ENCODE data around the gene JAML.

Gene JAML

DNA sequence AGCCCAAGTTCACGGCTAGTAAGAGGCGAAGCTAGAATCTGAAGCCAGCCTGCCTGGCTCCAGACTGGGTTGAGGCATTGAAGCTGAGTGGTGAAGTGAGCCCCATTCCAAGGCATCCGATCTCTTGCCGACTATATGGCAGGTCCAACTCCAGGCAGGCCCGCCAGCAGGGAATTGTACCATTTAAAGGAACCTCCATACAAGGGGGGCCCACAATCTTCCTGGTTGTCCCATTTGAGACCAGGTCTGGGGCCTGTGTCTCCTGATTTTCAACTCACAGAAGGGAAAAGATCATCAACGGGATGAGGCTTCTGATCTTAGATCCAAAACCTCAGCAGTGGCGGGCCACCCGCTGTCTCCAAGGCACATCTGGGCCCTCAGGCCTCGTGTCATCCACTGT is 52.5 kb downstream of the JAML start:
- Histone ChIP-seq H3K4me3 (ENCODE audit: insufficient read depth in 1 of 2, low read depth in 1 of 2, low read length in 2 of 2) (no peak overlapping the region), H3K27me3 (ENCODE audit: control insufficient read depth in 1 of 2, insufficient read depth in 1 of 2, low read length in 2 of 2) (peaks cover 91 to 94% of the 10 kb centered on the region in 2 experiments), H3K27ac (ENCODE audit: low read length, poor library complexity, severe bottlenecking) (no peak overlapping the region), H2BK5ac (ENCODE audit: low read depth, low read length, poor library complexity, severe bottlenecking) (no peak overlapping the region), H3K18ac (ENCODE audit: low read depth in 1 of 2, low read length in 2 of 2) (no peak overlapping the region), H3K23ac (ENCODE audit: low read length in 2 of 2) (no peak overlapping the region), H3K9me3 (ENCODE audit: control insufficient read depth, low read length) (no peaks in the 10 kb centered on the region), H3K14ac (ENCODE audit: low read length in 2 of 2) (no peak overlapping the region), H4K8ac (ENCODE audit: low read length) (no peak overlapping the region), H2BK15ac (ENCODE audit: low read depth, poor library complexity, severe bottlenecking) (no peak overlapping the region), H2BK12ac (ENCODE audit: low read length in 2 of 2) (no peak overlapping the region), H3K4me1 (ENCODE audit: control insufficient read depth, insufficient read depth, low read depth, low read length) (peaks cover 9% of the 10 kb centered on the region), H3K79me1 (replicated peaks; ENCODE audit: low read length, poor library complexity, severe bottlenecking) (no peaks in the 10 kb centered on the region), H3K4ac (ENCODE audit: low read depth in 1 of 2, low read length in 2 of 2) (no peak overlapping the region), H3K9ac (ENCODE audit: low read length) (no peak overlapping the region), H3K36me3 (ENCODE audit: control insufficient read depth in 1 of 2, insufficient read depth in 2 of 2, low read depth in 1 of 2, low read length in 2 of 2) (no peaks in the 10 kb centered on the region), H2AFZ (ENCODE audit: low read depth, low read length) (no peak overlapping the region), H3K4me2 (ENCODE audit: low read length, poor library complexity, severe bottlenecking) (no peak overlapping the region), H2AK5ac (ENCODE audit: low read length, severe bottlenecking) (no peak overlapping the region), H2BK120ac (ENCODE audit: low read depth, low read length) (no peak overlapping the region), H4K91ac (ENCODE audit: low read length) (no peak overlapping the region)
- no peak for DNase-seq
- WGBS: 80% methylated on average over 9 of the region's 9 CpGs

DNA sequence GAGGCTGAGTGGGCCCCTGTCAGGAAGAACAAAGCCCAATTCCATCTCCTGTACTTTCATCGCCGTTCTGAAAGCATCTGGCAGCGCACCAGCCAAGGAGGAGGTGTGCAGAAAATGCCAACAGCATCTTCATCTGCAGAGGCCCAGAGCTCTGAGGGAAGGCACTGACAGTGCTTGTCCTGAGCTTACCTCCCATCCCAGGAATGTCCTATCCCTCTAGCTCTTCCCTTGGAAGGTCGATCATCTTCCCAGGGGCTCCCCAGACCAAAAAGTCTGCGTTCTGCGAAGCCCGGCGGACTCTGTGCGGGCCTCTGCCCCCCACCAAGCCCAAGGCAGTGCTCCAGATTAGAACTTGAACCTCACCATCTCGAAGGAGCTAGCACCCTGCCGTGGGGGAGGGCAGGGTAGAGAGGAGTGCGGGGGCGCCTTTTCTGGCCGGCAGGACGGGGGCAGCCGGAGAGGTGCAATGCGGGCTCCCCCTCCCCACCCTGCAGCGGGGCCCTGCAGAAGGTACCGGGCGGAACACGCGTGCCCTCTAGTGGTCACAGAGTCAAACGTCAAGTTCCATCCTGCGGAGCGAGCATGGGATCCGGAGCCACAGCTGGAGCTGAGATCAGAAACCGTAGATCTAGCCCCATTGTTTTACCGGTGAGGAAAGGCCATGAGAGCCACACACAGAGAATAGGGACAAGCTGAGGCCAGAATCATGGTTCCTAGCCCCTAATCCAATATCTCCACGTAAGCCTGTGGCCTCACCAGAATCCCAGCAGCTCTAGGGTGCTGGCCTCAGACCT is 53.3 kb downstream of the JAML start:
- H3K36me3 ChIP-seq (ENCODE audit: control insufficient read depth in 1 of 2, insufficient read depth in 2 of 2, low read depth in 1 of 2, low read length in 2 of 2): no peaks in the 10 kb centered on the region
- DNase-seq: peak; percentile 53
- no peak overlapping the region for H2BK120ac ChIP-seq (ENCODE audit: low read depth, low read length)
- 3% methylated on average over 28 of the region's 29 CpGs for WGBS
- no peak overlapping the region for H4K91ac ChIP-seq (ENCODE audit: low read length)
- no peak overlapping the region for H3K4ac ChIP-seq (ENCODE audit: low read depth in 1 of 2, low read length in 2 of 2)
- H2BK15ac ChIP-seq (ENCODE audit: low read depth, poor library complexity, severe bottlenecking): no peak overlapping the region
- no peaks in the 10 kb centered on the region for H3K79me1 ChIP-seq (replicated peaks; ENCODE audit: low read length, poor library complexity, severe bottlenecking)
- no peak overlapping the region for H3K14ac ChIP-seq (ENCODE audit: low read length in 2 of 2)
- H3K4me2 ChIP-seq (ENCODE audit: low read length, poor library complexity, severe bottlenecking): no peak overlapping the region
- no peak overlapping the region for H2AFZ ChIP-seq (ENCODE audit: low read depth, low read length)
- H3K27me3 ChIP-seq (ENCODE audit: control insufficient read depth in 1 of 2, insufficient read depth in 1 of 2, low read length in 2 of 2): peaks cover 90 to 92% of the 10 kb centered on the region in 2 experiments
- H2BK5ac ChIP-seq (ENCODE audit: low read depth, low read length, poor library complexity, severe bottlenecking): no peak overlapping the region
- no peak overlapping the region for H3K27ac ChIP-seq (ENCODE audit: low read length, poor library complexity, severe bottlenecking)
- no peak overlapping the region for H2AK5ac ChIP-seq (ENCODE audit: low read length, severe bottlenecking)
- no peak overlapping the region for H3K9ac ChIP-seq (ENCODE audit: low read length)
- no peak overlapping the region for H4K8ac ChIP-seq (ENCODE audit: low read length)
- H2BK12ac ChIP-seq (ENCODE audit: low read length in 2 of 2): no peak overlapping the region
- no peaks in the 10 kb centered on the region for H3K9me3 ChIP-seq (ENCODE audit: control insufficient read depth, low read length)
- peaks cover 9% of the 10 kb centered on the region for H3K4me1 ChIP-seq (ENCODE audit: control insufficient read depth, insufficient read depth, low read depth, low read length)
- H3K18ac ChIP-seq (ENCODE audit: low read depth in 1 of 2, low read length in 2 of 2): no peak overlapping the region
- no peak overlapping the region for H3K4me3 ChIP-seq (ENCODE audit: insufficient read depth in 1 of 2, low read depth in 1 of 2, low read length in 2 of 2)
- no peak overlapping the region for H3K23ac ChIP-seq (ENCODE audit: low read length in 2 of 2)

- Histone ChIP-seq H3K14ac (ENCODE audit: low read length in 2 of 2) (no peak overlapping the region), H3K23ac (ENCODE audit: low read length in 2 of 2) (no peak overlapping the region), H3K27me3 (ENCODE audit: control insufficient read depth in 1 of 2, insufficient read depth in 1 of 2, low read length in 2 of 2) (peaks cover 87 to 88% of the 10 kb centered on the region in 2 experiments), H3K9ac (ENCODE audit: low read length) (no peak overlapping the region), H2BK120ac (ENCODE audit: low read depth, low read length) (no peak overlapping the region), H3K18ac (ENCODE audit: low read depth in 1 of 2, low read length in 2 of 2) (no peak overlapping the region), H2AFZ (ENCODE audit: low read depth, low read length) (no peak overlapping the region), H3K4me3 (ENCODE audit: insufficient read depth in 1 of 2, low read depth in 1 of 2, low read length in 2 of 2) (no peak overlapping the region), H3K9me3 (ENCODE audit: control insufficient read depth, low read length) (no peaks in the 10 kb centered on the region), H3K4ac (ENCODE audit: low read depth in 1 of 2, low read length in 2 of 2) (no peak overlapping the region), H2BK12ac (ENCODE audit: low read length in 2 of 2) (no peak overlapping the region), H3K36me3 (ENCODE audit: control insufficient read depth in 1 of 2, insufficient read depth in 2 of 2, low read depth in 1 of 2, low read length in 2 of 2) (no peaks in the 10 kb centered on the region), H3K4me1 (ENCODE audit: control insufficient read depth, insufficient read depth, low read depth, low read length) (peaks cover 10% of the 10 kb centered on the region), H2BK15ac (ENCODE audit: low read depth, poor library complexity, severe bottlenecking) (no peak overlapping the region), H3K79me1 (replicated peaks; ENCODE audit: low read length, poor library complexity, severe bottlenecking) (no peaks in the 10 kb centered on the region), H2BK5ac (ENCODE audit: low read depth, low read length, poor library complexity, severe bottlenecking) (no peak overlapping the region), H3K27ac (ENCODE audit: low read length, poor library complexity, severe bottlenecking) (no peak overlapping the region), H4K8ac (ENCODE audit: low read length) (no peak overlapping the region), H4K91ac (ENCODE audit: low read length) (no peak overlapping the region), H3K4me2 (ENCODE audit: low read length, poor library complexity, severe bottlenecking) (no peak overlapping the region), H2AK5ac (ENCODE audit: low read length, severe bottlenecking) (no peak overlapping the region)
- no peak for DNase-seq
- WGBS: 17% methylated on average over 8 of the region's 8 CpGs
Observed at GRCh38 chr11:118170882-118171268, 53.9 kb downstream of the JAML start.

DNA sequence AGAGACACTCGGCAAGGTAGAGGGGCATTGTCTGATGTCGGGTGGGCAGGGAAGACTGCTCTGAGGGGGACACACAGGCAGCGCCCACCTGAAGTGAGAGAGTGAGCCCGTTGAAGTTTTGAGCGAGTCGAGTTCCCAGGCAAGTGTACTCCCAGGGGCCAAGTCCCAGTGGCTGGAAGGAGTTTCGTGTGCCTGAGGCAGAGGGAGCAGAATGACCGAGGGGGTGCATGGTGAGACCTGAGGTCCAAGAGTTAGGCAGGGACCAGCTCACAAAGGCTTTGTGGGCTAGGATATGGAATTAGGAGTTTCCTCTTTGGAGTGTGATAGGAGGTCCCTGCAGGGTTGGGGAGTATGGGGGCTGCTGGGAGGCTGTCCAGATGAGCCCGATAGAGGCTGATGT is 54.6 kb downstream of the JAML start:
- no peak overlapping the region for H3K27ac ChIP-seq (ENCODE audit: low read length, poor library complexity, severe bottlenecking)
- H3K14ac ChIP-seq (ENCODE audit: low read length in 2 of 2): no peak overlapping the region
- no peak overlapping the region for H4K8ac ChIP-seq (ENCODE audit: low read length)
- 61% methylated on average over 9 of the region's 9 CpGs for WGBS
- no peak overlapping the region for H3K18ac ChIP-seq (ENCODE audit: low read depth in 1 of 2, low read length in 2 of 2)
- H2BK15ac ChIP-seq (ENCODE audit: low read depth, poor library complexity, severe bottlenecking): no peak overlapping the region
- H3K4me3 ChIP-seq (ENCODE audit: insufficient read depth in 1 of 2, low read depth in 1 of 2, low read length in 2 of 2): no peak overlapping the region
- peaks cover 85% of the 10 kb centered on the region in 2 experiments for H3K27me3 ChIP-seq (ENCODE audit: control insufficient read depth in 1 of 2, insufficient read depth in 1 of 2, low read length in 2 of 2)
- no peak overlapping the region for H2AK5ac ChIP-seq (ENCODE audit: low read length, severe bottlenecking)
- H3K4ac ChIP-seq (ENCODE audit: low read depth in 1 of 2, low read length in 2 of 2): no peak overlapping the region
- no peak overlapping the region for H2AFZ ChIP-seq (ENCODE audit: low read depth, low read length)
- no peak overlapping the region for H4K91ac ChIP-seq (ENCODE audit: low read length)
- no peak overlapping the region for H3K23ac ChIP-seq (ENCODE audit: low read length in 2 of 2)
- no peak for DNase-seq
- H2BK5ac ChIP-seq (ENCODE audit: low read depth, low read length, poor library complexity, severe bottlenecking): no peak overlapping the region
- H2BK12ac ChIP-seq (ENCODE audit: low read length in 2 of 2): no peak overlapping the region
- peaks cover 8% of the 10 kb centered on the region for H3K4me1 ChIP-seq (ENCODE audit: control insufficient read depth, insufficient read depth, low read depth, low read length)
- H3K9ac ChIP-seq (ENCODE audit: low read length): no peak overlapping the region
- H3K4me2 ChIP-seq (ENCODE audit: low read length, poor library complexity, severe bottlenecking): no peak overlapping the region
- H3K79me1 ChIP-seq (replicated peaks; ENCODE audit: low read length, poor library complexity, severe bottlenecking): no peaks in the 10 kb centered on the region
- no peaks in the 10 kb centered on the region for H3K36me3 ChIP-seq (ENCODE audit: control insufficient read depth in 1 of 2, insufficient read depth in 2 of 2, low read depth in 1 of 2, low read length in 2 of 2)
- H3K9me3 ChIP-seq (ENCODE audit: control insufficient read depth, low read length): no peaks in the 10 kb centered on the region
- H2BK120ac ChIP-seq (ENCODE audit: low read depth, low read length): no peak overlapping the region
